NCI-H460 (cell line): Measurements from ENCODE around the gene KRTAP4-9. TPM values are rescaled to one million over a fixed set of nuclear protein-coding genes. Genes with fewer than 3 reads are reported as not detected.

Experiments used
- total RNA-seq: library from RNA; depleted of rRNA; stranded (reverse); fragments of >200 nt; shearing (Covaris generic); gene quantifications from 2 replicates; pipeline ENCODE4 v1.2.3, GENCODE V29; 2014; rRNA removed

KRTAP4-9 gene
- total RNA-seq, 1 experiment from 2014 or later: not detected

Other genes with a start within 250 kb of the KRTAP4-9 start
- not detected in 2 replicates for gene KRT12, start 238.2 kb upstream of the KRTAP4-9 start, total RNA-seq
- gene KRT20, start 220.1 kb upstream of the KRTAP4-9 start, total RNA-seq: not detected in 2 replicates
- gene KRT23, start 167.7 kb upstream of the KRTAP4-9 start, total RNA-seq: 0.07 TPM in 1 of 2 replicates, not detected in the other
- not detected in 2 replicates for gene KRT39, start 138.4 kb upstream of the KRTAP4-9 start, total RNA-seq
- gene KRT40, start 121.1 kb upstream of the KRTAP4-9 start, total RNA-seq: not detected in 2 replicates
- gene KRTAP3-3, start 111.2 kb upstream of the KRTAP4-9 start, total RNA-seq: not detected in 2 replicates
- gene KRTAP3-2, start 105.5 kb upstream of the KRTAP4-9 start, total RNA-seq: not detected in 2 replicates
- gene KRTAP3-1, start 96.3 kb upstream of the KRTAP4-9 start, total RNA-seq: not detected in 2 replicates
- gene KRTAP1-5, start 78.2 kb upstream of the KRTAP4-9 start, total RNA-seq: not detected in 2 replicates
- gene KRTAP1-4, start 75.2 kb upstream of the KRTAP4-9 start, total RNA-seq: not detected in 2 replicates
- not detected in 2 replicates for gene KRTAP1-3, start 70.5 kb upstream of the KRTAP4-9 start, total RNA-seq
- gene KRTAP1-1, start 63.9 kb upstream of the KRTAP4-9 start, total RNA-seq: not detected in 2 replicates
- not detected in 2 replicates for gene KRTAP2-1, start 58.1 kb upstream of the KRTAP4-9 start, total RNA-seq
- gene KRTAP2-2, start 50.2 kb upstream of the KRTAP4-9 start, total RNA-seq: not detected in 2 replicates
- not detected in 2 replicates for gene KRTAP2-3, start 45.3 kb upstream of the KRTAP4-9 start, total RNA-seq
- not detected in 2 replicates for gene KRTAP2-4, start 39.5 kb upstream of the KRTAP4-9 start, total RNA-seq
- not detected in 2 replicates for gene KRTAP4-7, start 21.2 kb upstream of the KRTAP4-9 start, total RNA-seq
- gene KRTAP4-8, start 7.2 kb upstream of the KRTAP4-9 start, total RNA-seq: not detected in 2 replicates
- gene KRTAP4-16, start 3.2 kb upstream of the KRTAP4-9 start, total RNA-seq: not detected in 2 replicates
- not detected in 2 replicates for gene KRTAP4-11, start 13.0 kb downstream of the KRTAP4-9 start, total RNA-seq
- not detected in 2 replicates for gene KRTAP4-12, start 18.8 kb downstream of the KRTAP4-9 start, total RNA-seq
- not detected in 2 replicates for gene KRTAP4-6, start 35.2 kb downstream of the KRTAP4-9 start, total RNA-seq
- not detected in 2 replicates for gene KRTAP4-5, start 44.4 kb downstream of the KRTAP4-9 start, total RNA-seq
- not detected in 2 replicates for gene KRTAP4-4, start 55.4 kb downstream of the KRTAP4-9 start, total RNA-seq
- not detected in 2 replicates for gene KRTAP4-3, start 62.8 kb downstream of the KRTAP4-9 start, total RNA-seq
- gene KRTAP4-2, start 72.8 kb downstream of the KRTAP4-9 start, total RNA-seq: not detected in 2 replicates
- gene KRTAP4-1, start 79.5 kb downstream of the KRTAP4-9 start, total RNA-seq: 0.17 TPM in 1 of 2 replicates, not detected in the other
- gene KRTAP9-1, start 84.5 kb downstream of the KRTAP4-9 start, total RNA-seq: not detected in 2 replicates
- gene KRTAP9-2, start 121.3 kb downstream of the KRTAP4-9 start, total RNA-seq: not detected in 2 replicates
- gene KRTAP9-3, start 127.1 kb downstream of the KRTAP4-9 start, total RNA-seq: not detected in 2 replicates
- gene KRTAP9-8, start 132.6 kb downstream of the KRTAP4-9 start, total RNA-seq: not detected in 2 replicates
- not detected in 2 replicates for gene KRTAP9-4, start 144.3 kb downstream of the KRTAP4-9 start, total RNA-seq
- not detected in 2 replicates for gene KRTAP9-9, start 150.0 kb downstream of the KRTAP4-9 start, total RNA-seq
- gene KRTAP9-6, start 160.0 kb downstream of the KRTAP4-9 start, total RNA-seq: not detected in 2 replicates
- not detected in 2 replicates for gene KRTAP9-7, start 170.3 kb downstream of the KRTAP4-9 start, total RNA-seq
- not detected in 2 replicates for gene KRTAP29-1, start 197.5 kb downstream of the KRTAP4-9 start, total RNA-seq
- not detected in 2 replicates for gene KRTAP16-1, start 203.9 kb downstream of the KRTAP4-9 start, total RNA-seq
- not detected in 2 replicates for gene KRTAP17-1, start 210.3 kb downstream of the KRTAP4-9 start, total RNA-seq
- gene KRT33A, start 245.4 kb downstream of the KRTAP4-9 start, total RNA-seq: not detected in 2 replicates